ENCODE data around the gene STRIT1. TPM values are rescaled to one million over a fixed set of nuclear protein-coding genes. Genes with fewer than 3 reads are reported as not detected.

The STRIT1 gene
- total and polyA plus RNA-seq, 9 of the 15 experiments (the other 6 are each of a cell fraction or from before 2014, with no cell fraction given) = not detected

- TF ChIP-seq, protein P1, sequence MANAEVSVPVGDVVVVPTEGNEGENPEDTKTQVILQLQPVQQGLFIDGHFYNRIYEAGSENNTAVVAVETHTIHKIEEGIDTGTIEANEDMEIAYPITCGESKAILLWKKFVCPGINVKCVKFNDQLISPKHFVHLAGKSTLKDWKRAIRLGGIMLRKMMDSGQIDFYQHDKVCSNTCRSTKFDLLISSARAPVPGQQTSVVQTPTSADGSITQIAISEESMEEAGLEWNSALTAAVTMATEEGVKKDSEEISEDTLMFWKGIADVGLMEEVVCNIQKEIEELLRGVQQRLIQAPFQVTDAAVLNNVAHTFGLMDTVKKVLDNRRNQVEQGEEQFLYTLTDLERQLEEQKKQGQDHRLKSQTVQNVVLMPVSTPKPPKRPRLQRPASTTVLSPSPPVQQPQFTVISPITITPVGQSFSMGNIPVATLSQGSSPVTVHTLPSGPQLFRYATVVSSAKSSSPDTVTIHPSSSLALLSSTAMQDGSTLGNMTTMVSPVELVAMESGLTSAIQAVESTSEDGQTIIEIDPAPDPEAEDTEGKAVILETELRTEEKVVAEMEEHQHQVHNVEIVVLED (CRISPR knock-in tag; IDR thresholded peaks at IDR 0.05) = no peak
- TF ChIP-seq NFYB (IDR thresholded peaks at IDR 0.05; ENCODE audit: extremely low read depth, insufficient read length) = no peak
- TF ChIP-seq ZHX1 (conservative IDR thresholded peaks at IDR 0.05; ENCODE audit: low read length) = no peak
- no peak for TF ChIP-seq ZNF232 (CRISPR knock-in tag; IDR thresholded peaks at IDR 0.05)
- TF ChIP-seq RBM25 (IDR thresholded peaks at IDR 0.05; ENCODE audit: low read depth, low read length, severe bottlenecking) = no peak
- peak; percentile 26 for TF ChIP-seq ASH1L (IDR thresholded peaks at IDR 0.05; ENCODE audit: borderline replicate concordance, low read depth, partially characterized antibody)
- peak; percentile 44; the same call in 1 of the 2 replicates for TF ChIP-seq ATF7 (IDR thresholded peaks at IDR 0.05)
- peak; percentile 88 for TF ChIP-seq CBFA2T2 (conservative IDR thresholded peaks at IDR 0.05)
- TF ChIP-seq POU5F1 (IDR thresholded peaks at IDR 0.05; ENCODE audit: borderline replicate concordance, low read depth, low read length, partially characterized antibody) = no peak
- no peak for TF ChIP-seq PRPF4 (IDR thresholded peaks at IDR 0.05; ENCODE audit: insufficient read depth, low read depth, low read length, poor library complexity, severe bottlenecking)
- TF ChIP-seq RERE (CRISPR knock-in tag; IDR thresholded peaks at IDR 0.05; ENCODE audit: borderline replicate concordance) = no peak
- no peak for TF ChIP-seq KAT7 (CRISPR knock-in tag; IDR thresholded peaks at IDR 0.05; ENCODE audit: borderline replicate concordance)
- peak; percentile 37 for TF ChIP-seq TAF9B (IDR thresholded peaks at IDR 0.05; ENCODE audit: partially characterized antibody)
- TF ChIP-seq NR3C1 (CRISPR knock-in tag; IDR thresholded peaks at IDR 0.05) = no peak
- no peak for TF ChIP-seq ZNF124 (CRISPR knock-in tag; IDR thresholded peaks at IDR 0.05)
- TF ChIP-seq, protein P2, sequence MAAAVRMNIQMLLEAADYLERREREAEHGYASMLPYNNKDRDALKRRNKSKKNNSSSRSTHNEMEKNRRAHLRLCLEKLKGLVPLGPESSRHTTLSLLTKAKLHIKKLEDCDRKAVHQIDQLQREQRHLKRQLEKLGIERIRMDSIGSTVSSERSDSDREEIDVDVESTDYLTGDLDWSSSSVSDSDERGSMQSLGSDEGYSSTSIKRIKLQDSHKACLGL (CRISPR knock-in tag; IDR thresholded peaks at IDR 0.05; ENCODE audit: borderline replicate concordance, poor library complexity, severe bottlenecking) = no peak
- no peak for TF ChIP-seq ARHGAP35 (IDR thresholded peaks at IDR 0.05; ENCODE audit: partially characterized antibody)
Observed at GRCh38 chr3:155334914-155335723, 41.6 kb upstream of the STRIT1 start (continued).
